ENCODE results near the gene HSPA9.

HSPA9 gene

DNA sequence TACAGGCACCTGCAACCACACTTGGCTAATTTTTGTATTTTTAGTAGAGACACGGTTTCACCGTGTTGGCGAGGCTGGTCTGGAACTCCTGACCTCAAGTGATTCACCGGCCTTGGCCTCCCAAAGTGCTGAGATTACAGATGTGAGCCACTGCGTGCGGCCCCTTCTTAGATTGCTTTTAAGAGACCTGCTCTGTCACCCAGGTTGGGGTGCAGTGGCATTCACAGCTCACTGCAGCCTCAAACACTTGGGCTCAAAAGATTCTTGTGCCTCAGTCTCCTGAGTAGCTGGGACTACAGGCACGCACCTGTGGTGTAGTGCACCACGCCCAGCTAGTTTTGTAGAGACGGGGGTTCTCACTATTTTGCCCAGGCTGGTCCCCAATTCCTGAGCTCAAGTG, 11.0 kb downstream of the HSPA9 start:
- TF ChIP-seq, protein P1, sequence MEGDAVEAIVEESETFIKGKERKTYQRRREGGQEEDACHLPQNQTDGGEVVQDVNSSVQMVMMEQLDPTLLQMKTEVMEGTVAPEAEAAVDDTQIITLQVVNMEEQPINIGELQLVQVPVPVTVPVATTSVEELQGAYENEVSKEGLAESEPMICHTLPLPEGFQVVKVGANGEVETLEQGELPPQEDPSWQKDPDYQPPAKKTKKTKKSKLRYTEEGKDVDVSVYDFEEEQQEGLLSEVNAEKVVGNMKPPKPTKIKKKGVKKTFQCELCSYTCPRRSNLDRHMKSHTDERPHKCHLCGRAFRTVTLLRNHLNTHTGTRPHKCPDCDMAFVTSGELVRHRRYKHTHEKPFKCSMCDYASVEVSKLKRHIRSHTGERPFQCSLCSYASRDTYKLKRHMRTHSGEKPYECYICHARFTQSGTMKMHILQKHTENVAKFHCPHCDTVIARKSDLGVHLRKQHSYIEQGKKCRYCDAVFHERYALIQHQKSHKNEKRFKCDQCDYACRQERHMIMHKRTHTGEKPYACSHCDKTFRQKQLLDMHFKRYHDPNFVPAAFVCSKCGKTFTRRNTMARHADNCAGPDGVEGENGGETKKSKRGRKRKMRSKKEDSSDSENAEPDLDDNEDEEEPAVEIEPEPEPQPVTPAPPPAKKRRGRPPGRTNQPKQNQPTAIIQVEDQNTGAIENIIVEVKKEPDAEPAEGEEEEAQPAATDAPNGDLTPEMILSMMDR (IDR thresholded peaks at IDR 0.05; ENCODE audit: control insufficient read depth, insufficient read depth, low read depth, low read length, missing control alignments) = no peak
- H3K4me3 ChIP-seq (ENCODE audit: control insufficient read depth, low read depth, low read length) = no peak overlapping the region
- DNase-seq (ENCODE audit: low read depth) = no peak

DNA sequence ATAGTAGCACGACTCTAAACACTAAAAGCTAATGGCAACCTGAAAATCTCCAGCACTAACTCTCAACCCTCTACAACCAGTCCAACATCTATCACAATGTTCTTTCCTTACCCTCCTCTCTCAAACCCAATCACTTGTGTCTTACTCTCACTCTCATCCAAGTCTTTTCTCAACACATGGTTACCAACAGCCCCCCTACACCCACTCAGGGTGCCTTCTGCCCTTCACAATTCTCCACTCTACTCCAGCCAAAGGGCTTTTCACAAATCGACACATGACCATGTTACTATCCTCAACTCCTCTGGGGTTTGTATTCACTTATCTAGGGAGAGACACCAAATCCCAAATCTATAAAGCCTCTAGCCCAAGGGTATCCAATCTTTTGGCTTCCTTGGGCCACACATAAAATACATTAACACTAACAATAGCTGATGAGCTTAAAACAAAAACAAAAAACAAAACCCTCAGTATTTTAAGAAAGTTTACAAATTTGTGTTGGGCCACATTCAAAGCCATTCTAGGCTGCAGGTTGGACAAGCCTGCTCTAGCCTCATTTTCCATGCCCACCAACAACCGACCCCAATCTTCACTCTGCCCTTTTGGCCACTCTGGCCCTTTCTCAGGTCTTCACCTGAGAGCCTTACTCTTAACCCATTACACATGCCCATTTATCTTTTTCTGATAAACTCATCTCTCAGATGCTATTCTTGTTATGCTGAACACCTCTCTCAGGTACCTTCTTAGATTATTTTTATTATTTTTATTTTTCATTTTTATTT, 11.7 kb downstream of the HSPA9 start:
- no peak for DNase-seq (ENCODE audit: low read depth)
- TF ChIP-seq, protein P1 (IDR thresholded peaks at IDR 0.05; ENCODE audit: control insufficient read depth, insufficient read depth, low read depth, low read length, missing control alignments) = no peak
- no peak overlapping the region for H3K4me3 ChIP-seq (ENCODE audit: control insufficient read depth, low read depth, low read length)

DNA sequence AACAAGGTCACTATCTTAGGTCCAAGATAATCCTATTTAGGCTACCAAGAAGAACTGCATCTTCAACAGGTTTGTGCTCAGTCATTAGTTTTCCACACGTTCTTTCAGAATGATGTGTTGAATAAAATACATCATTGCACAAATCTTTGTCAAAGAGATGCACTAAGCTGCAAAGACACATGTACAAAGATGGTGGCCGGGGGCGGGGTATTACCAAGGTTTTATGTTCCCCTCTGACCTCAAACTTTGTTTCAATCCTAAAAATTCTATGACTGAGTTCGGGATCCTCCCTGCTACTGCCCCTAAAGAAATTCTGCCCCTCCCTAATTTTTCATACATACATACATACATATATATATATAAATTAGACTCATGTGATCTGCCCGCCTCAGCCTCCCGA, 14.2 kb downstream of the HSPA9 start:
- TF ChIP-seq, protein P1 (IDR thresholded peaks at IDR 0.05; ENCODE audit: control insufficient read depth, insufficient read depth, low read depth, low read length, missing control alignments) = no peak
- H3K4me3 ChIP-seq (ENCODE audit: control insufficient read depth, low read depth, low read length) = no peak overlapping the region
- no peak for DNase-seq (ENCODE audit: low read depth)

DNA sequence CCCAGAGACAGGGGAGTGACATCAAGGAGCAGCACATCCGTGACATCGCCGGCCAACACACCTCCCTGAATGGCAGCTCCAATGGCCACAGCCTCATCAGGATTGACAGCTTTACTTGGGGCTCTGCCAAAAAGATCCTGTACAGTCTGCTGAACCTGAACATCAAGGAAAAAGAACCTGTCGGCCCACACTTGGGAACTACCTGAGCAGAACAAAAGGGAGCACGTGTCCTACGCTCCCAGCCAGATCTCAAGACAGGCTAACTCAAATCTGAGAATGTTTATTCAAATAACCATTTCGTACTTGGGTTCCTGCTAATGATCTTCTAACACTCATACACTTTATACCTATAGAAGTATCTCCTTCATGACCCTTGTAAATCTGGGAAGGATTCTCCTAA, 15.3 kb downstream of the HSPA9 start:
- DNase-seq (ENCODE audit: low read depth) = no peak
- TF ChIP-seq, protein P1 (IDR thresholded peaks at IDR 0.05; ENCODE audit: control insufficient read depth, insufficient read depth, low read depth, low read length, missing control alignments) = no peak
- H3K4me3 ChIP-seq (ENCODE audit: control insufficient read depth, low read depth, low read length) = no peak overlapping the region

DNA sequence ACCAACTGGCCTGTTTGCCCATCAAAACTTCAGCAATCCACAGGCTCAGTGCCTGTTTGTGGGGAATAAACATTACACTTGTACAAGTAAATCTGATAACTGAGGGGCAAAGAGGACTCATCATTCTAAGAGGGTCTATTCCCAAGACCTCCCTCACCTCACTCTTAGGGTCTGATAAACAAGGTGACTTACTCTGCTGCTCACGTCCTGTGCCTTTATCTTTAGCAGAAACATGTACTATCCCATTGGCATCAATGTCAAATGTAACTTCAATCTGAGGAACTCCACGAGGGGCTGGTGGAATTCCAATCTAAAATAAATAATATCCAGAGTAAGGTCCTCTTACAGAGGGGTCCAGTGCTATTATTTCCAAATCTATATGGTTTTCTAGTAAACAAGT, 17.5 kb downstream of the HSPA9 start:
- TF ChIP-seq, protein P1 (IDR thresholded peaks at IDR 0.05; ENCODE audit: control insufficient read depth, insufficient read depth, low read depth, low read length, missing control alignments) = no peak
- no peak overlapping the region for H3K4me3 ChIP-seq (ENCODE audit: control insufficient read depth, low read depth, low read length)
- DNase-seq (ENCODE audit: low read depth) = no peak

DNA sequence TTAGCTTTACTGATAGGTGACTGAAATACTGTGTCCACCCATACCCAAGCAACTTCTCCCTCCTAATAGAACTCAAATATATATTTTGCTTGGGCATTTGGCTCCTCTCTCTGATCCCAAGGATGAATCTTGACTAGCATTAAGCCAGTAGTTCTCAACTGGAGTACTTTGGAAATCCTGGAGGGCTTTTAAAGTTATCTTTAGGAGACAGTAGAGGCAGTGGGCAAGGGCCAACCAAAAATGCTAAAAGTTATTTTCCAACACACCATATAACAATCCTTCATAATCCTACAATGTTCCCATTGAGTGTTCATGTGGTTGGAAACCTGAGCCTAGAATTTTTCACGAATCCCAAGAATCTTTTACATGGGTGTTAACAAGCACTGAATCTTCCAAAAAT, 21.1 kb downstream of the HSPA9 start:
- TF ChIP-seq, protein P1 (IDR thresholded peaks at IDR 0.05; ENCODE audit: control insufficient read depth, insufficient read depth, low read depth, low read length, missing control alignments) = no peak
- no peak overlapping the region for H3K4me3 ChIP-seq (ENCODE audit: control insufficient read depth, low read depth, low read length)
- DNase-seq (ENCODE audit: low read depth) = no peak

All from AG09309 (cell line).